SK-N-SH (cell line): Measurements from ENCODE around the gene TFEB. TPM values are rescaled to one million over a fixed set of nuclear protein-coding genes. Genes with fewer than 3 reads are reported as not detected.

Experiments
- CTCF ChIA-PET: fragments of 300-600, 350-600 bp; formaldehyde crosslinking; extraction: SDS; loops from one replicate; lab custom pipeline; 2021; lab: Yijun Ruan, JAX
- POLR2A ChIA-PET: fragments of 350-600 bp; sonication (Branson Sonifier 250); formaldehyde crosslinking; extraction: SDS; loops from one replicate; lab custom pipeline; 2020; ENCODE audit warnings: antibody characterized with exemption, inconsistent platforms; lab: Yijun Ruan, JAX
- DNase-seq: peaks from one replicate; pipeline ENCODE4 v3.0.0; 2012
- H2AFZ ChIP-seq: fragments of 200-600 bp; sonication (generic); 2 replicates; pipeline ENCODE4 v1.8.1; 2016; ENCODE audit warnings: antibody characterized with exemption, mild to moderate bottlenecking, low read depth
- H3F3A ChIP-seq: fragments of 200-600 bp; sonication (generic); replicated peaks from 2 replicates; pipeline ENCODE3; 2016; ENCODE audit warnings: antibody characterized with exemption, mild to moderate bottlenecking; ENCODE audit not compliant: insufficient read depth
- H3K27ac ChIP-seq, 2 experiments: fragments of 200-500 bp in 1 of 2; fragments of 200-600 bp in 1 of 2; sonication (Bioruptor generic) in 1 of 2; sonication (generic), shearing (Covaris generic) in 1 of 2; 2 replicates each; pipeline versions ENCODE4 v1.5.1 to v1.6.1; 2014 to 2016; ENCODE audit warnings: low read depth in 2 of 2, inconsistent platforms in 1 of 2, low read length in 1 of 2, mild to moderate bottlenecking in 1 of 2, mixed read lengths in 1 of 2
- H3K27me3 ChIP-seq: fragments of 200-600 bp; sonication (generic), shearing (Covaris generic); 2 replicates; pipeline ENCODE4 v1.6.1; 2016; ENCODE audit warnings: mixed run types; ENCODE audit not compliant: insufficient read depth
- H3K36me3 ChIP-seq, 2 experiments: fragments of 200-500 bp in 1 of 2; fragments of 200-600 bp in 1 of 2; sonication (Bioruptor generic) in 1 of 2; sonication (generic) in 1 of 2; replicated peaks in 1 of 2; 2 replicates each; pipeline versions ENCODE3 to v1.5.1; 2014 to 2016; ENCODE audit warnings: low read length in 1 of 2, mild to moderate bottlenecking in 1 of 2; ENCODE audit not compliant: insufficient read depth in 2 of 2, control insufficient read depth in 1 of 2
- H3K4me1 ChIP-seq, 2 experiments: fragments of 200-500 bp in 1 of 2; fragments of 200-600 bp in 1 of 2; sonication (Bioruptor generic) in 1 of 2; sonication (generic), shearing (Covaris generic) in 1 of 2; 2 replicates each; pipeline versions ENCODE4 v1.5.1 to v1.6.1; 2014 to 2016; ENCODE audit warnings: low read depth in 1 of 2, low read length in 1 of 2, mixed run types in 1 of 2; ENCODE audit not compliant: insufficient read depth in 2 of 2, control insufficient read depth in 1 of 2
- H3K4me2 ChIP-seq: fragments of 200-600 bp; sonication (generic), shearing (Covaris generic); 2 replicates; pipeline ENCODE4 v1.6.1; 2017; ENCODE audit warnings: mixed run types
- H3K4me3 ChIP-seq, 2 experiments: fragments of 200-500 bp in 1 of 2; fragments of 200-600 bp in 1 of 2; sonication (Bioruptor generic) in 1 of 2; sonication (generic), shearing (Covaris generic) in 1 of 2; 2 replicates each; pipeline versions ENCODE4 v1.5.1 to v1.8.1; 2014 to 2016; ENCODE audit warnings: low read depth in 2 of 2, inconsistent platforms in 1 of 2, low read length in 1 of 2, mild to moderate bottlenecking in 1 of 2, mixed read lengths in 1 of 2, moderate library complexity in 1 of 2
- H3K79me2 ChIP-seq: fragments of 200-600 bp; sonication (generic); 2 replicates; pipeline ENCODE4 v1.8.1; 2017; ENCODE audit warnings: mild to moderate bottlenecking; ENCODE audit not compliant: insufficient read depth
- H3K9ac ChIP-seq: fragments of 200-600 bp; sonication (generic); 2 replicates; pipeline ENCODE4 v1.6.1; 2017; ENCODE audit warnings: mixed run types
- H3K9me2 ChIP-seq: fragments of 200-600 bp; sonication (generic); 2 replicates; pipeline ENCODE4 v1.6.1; 2017; ENCODE audit warnings: mixed run types
- H3K9me3 ChIP-seq: fragments of 200-600 bp; sonication (generic); 2 replicates; pipeline ENCODE4 v1.6.1; 2017; ENCODE audit warnings: mixed run types, mild to moderate bottlenecking, moderate library complexity
- H4K20me1 ChIP-seq: fragments of 200-600 bp; sonication (generic); 2 replicates; pipeline ENCODE4 v1.6.1; 2017; ENCODE audit warnings: mild to moderate bottlenecking, mixed run types; ENCODE audit not compliant: insufficient read depth
- CHD2 ChIP-seq: fragments of 150-350 bp; IDR thresholded peaks from 2 replicates; pipeline ENCODE4 v1.6.1; 2018; ENCODE audit warnings: low read length; ENCODE audit not compliant: partially characterized antibody
- ELF1 ChIP-seq: IDR thresholded peaks from 2 replicates; pipeline ENCODE4 v1.4.0; 2012
- EZH2phosphoT487 ChIP-seq: fragments of 200-600 bp; sonication (generic); IDR thresholded peaks from 2 replicates; pipeline ENCODE4 v1.6.1; 2017; ENCODE audit warnings: low read depth, mixed run types, mild to moderate bottlenecking, antibody characterized with exemption, moderate library complexity, borderline replicate concordance
- FOXM1 ChIP-seq: IDR thresholded peaks from 2 replicates; pipeline ENCODE4 v1.4.0; 2012; ENCODE audit warnings: low read depth, mild to moderate bottlenecking
- GATA2 ChIP-seq: sonication (generic); formaldehyde crosslinking; IDR thresholded peaks from 2 replicates; pipeline ENCODE4 v1.5.0; 2020; ENCODE audit warnings: mild to moderate bottlenecking, missing genetic modification reagents
- JUND ChIP-seq: IDR thresholded peaks from 2 replicates; pipeline ENCODE4 v1.4.0; 2012
- MXI1 ChIP-seq: IDR thresholded peaks from 2 replicates; pipeline ENCODE4 v1.6.1; 2012; ENCODE audit warnings: mild to moderate bottlenecking, low read depth, low read length, improper control_type of control experiment
- POLR2AphosphoS5 ChIP-seq: IDR thresholded peaks from 2 replicates; pipeline ENCODE4 v1.6.1; 2012; ENCODE audit warnings: low read depth, low read length
- RAD21 ChIP-seq: IDR thresholded peaks from 2 replicates; pipeline ENCODE4 v1.6.1; 2012; ENCODE audit warnings: mild to moderate bottlenecking, low read length
- RCOR1 ChIP-seq: fragments of 150-350 bp; IDR thresholded peaks from 2 replicates; pipeline ENCODE4 v1.6.1; 2017; ENCODE audit warnings: antibody characterized with exemption, low read length
- RXRA ChIP-seq: IDR thresholded peaks from 2 replicates; pipeline ENCODE4 v1.4.0; 2012; ENCODE audit warnings: low read depth, mild to moderate bottlenecking, borderline replicate concordance
- TEAD4 ChIP-seq: IDR thresholded peaks from 2 replicates; pipeline ENCODE4 v1.4.0; 2012; ENCODE audit warnings: mild to moderate bottlenecking, borderline replicate concordance; ENCODE audit not compliant: insufficient read depth
- WGBS: methylation state at CpG from one replicate; pipeline ENCODE4 v1.1.6; 2017; ENCODE audit warnings: low lambda C conversion rate; 5-methylcytosine and 5-hydroxymethylcytosine counted together
- polyA plus RNA-seq, 3 experiments: library from polyadenylated mRNA; depleted of rRNA; stranded (reverse); fragments of >200 nt; gene quantifications; 2 replicates each; pipeline ENCODE4 v1.2.3, GENCODE V29; 2012
- TF ChIP-seq, protein P1 (sequence below): IDR thresholded peaks from 2 replicates; pipeline ENCODE4 v1.4.0; 2012; ENCODE audit warnings: low read depth, borderline replicate concordance
- TF ChIP-seq, protein P2 (sequence below): fragments of 200-600 bp; sonication (generic); IDR thresholded peaks from 2 replicates; pipeline ENCODE4 v1.6.1; 2017; ENCODE audit warnings: antibody characterized with exemption, mild to moderate bottlenecking, moderate library complexity
- TF ChIP-seq, protein P3 (sequence below): fragments of 150-350 bp; IDR thresholded peaks from 2 replicates; pipeline ENCODE4 v1.6.1; 2017; ENCODE audit warnings: antibody characterized with exemption, low read length, low read depth, borderline replicate concordance
- TF ChIP-seq, protein P4 (sequence below): fragments of 150-350 bp; IDR thresholded peaks from 2 replicates; pipeline ENCODE4 v1.6.1; 2016; ENCODE audit warnings: mild to moderate bottlenecking, low read depth, low read length

Gene TFEB
- polyA plus RNA-seq, 1 of the 3 experiments (the other 2 are of a cell fraction), result 6.2 TPM

DNA sequence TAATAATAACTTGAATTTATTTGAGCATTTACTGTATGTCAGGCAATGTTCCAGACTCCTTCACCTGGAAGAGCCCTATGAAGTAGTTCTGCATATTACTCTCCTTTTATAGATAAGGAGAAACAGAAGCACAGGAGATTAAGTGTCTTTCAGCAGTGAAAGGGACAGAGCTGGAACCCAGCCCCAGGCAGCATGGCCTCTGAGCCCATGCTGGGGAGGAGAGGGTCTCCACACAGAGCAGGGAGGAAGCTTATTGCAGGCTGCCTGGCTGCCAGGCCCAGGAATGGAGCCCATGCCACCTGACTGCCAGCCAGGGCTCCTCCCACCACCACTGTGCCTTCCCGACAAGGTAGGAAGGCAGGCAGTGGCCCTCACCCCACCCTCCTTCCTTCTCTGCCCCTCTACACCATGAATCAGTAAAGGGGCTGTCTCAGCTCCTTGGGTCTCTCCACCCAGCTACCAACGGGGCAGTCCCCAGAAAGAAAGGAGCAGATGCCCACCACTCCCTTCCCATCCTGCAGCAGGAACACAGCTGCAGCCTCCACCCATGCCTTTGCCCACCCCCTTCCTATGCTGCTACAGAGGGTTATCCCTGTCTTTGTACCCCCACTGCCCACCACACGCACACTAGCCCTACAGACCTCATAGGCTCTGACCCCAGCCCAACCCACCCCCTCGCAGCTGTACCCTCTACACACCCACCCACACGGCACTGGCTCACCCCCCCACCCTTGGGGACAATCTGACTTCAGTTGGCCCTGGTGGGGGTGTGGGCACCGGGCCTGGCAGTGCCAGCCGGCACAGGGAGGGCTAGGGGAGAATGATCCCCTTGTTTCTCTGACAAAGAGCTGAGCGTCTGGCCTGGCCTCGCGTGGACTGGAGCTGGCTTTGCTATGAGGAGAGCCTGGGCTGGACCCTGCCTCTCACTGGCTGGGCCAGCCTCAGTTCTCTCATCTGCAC, 41.8 kb downstream of the TFEB start:
- ChIA-PET POLR2A (interaction anchor here (1.0 kb wide), 1 partner anchor 41 kb away, joined by 3 read pairs; no protein-coding TSS in a partner anchor), CTCF (interaction anchor here (0.6 to 19.4 kb wide), 7 partner anchors 9 to 324 kb away, joined by 3 to 504 read pairs (median 9); no protein-coding TSS in a partner anchor)
- H3K79me2 ChIP-seq, result no peaks in the 10 kb centered on the region
- no peaks in the 10 kb centered on the region for H3K9me3 ChIP-seq
- H3F3A ChIP-seq, result peaks cover 21% of the 10 kb centered on the region
- TF ChIP-seq, protein P1, sequence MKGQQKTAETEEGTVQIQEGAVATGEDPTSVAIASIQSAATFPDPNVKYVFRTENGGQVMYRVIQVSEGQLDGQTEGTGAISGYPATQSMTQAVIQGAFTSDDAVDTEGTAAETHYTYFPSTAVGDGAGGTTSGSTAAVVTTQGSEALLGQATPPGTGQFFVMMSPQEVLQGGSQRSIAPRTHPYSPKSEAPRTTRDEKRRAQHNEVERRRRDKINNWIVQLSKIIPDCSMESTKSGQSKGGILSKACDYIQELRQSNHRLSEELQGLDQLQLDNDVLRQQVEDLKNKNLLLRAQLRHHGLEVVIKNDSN, result no peak
- TF ChIP-seq, protein P2, sequence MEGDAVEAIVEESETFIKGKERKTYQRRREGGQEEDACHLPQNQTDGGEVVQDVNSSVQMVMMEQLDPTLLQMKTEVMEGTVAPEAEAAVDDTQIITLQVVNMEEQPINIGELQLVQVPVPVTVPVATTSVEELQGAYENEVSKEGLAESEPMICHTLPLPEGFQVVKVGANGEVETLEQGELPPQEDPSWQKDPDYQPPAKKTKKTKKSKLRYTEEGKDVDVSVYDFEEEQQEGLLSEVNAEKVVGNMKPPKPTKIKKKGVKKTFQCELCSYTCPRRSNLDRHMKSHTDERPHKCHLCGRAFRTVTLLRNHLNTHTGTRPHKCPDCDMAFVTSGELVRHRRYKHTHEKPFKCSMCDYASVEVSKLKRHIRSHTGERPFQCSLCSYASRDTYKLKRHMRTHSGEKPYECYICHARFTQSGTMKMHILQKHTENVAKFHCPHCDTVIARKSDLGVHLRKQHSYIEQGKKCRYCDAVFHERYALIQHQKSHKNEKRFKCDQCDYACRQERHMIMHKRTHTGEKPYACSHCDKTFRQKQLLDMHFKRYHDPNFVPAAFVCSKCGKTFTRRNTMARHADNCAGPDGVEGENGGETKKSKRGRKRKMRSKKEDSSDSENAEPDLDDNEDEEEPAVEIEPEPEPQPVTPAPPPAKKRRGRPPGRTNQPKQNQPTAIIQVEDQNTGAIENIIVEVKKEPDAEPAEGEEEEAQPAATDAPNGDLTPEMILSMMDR, result no peak
- no peak for TF ChIP-seq EZH2phosphoT487
- TF ChIP-seq, protein P3, sequence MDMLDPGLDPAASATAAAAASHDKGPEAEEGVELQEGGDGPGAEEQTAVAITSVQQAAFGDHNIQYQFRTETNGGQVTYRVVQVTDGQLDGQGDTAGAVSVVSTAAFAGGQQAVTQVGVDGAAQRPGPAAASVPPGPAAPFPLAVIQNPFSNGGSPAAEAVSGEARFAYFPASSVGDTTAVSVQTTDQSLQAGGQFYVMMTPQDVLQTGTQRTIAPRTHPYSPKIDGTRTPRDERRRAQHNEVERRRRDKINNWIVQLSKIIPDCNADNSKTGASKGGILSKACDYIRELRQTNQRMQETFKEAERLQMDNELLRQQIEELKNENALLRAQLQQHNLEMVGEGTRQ, result no peak
- TF ChIP-seq ELF1, result no peak
- TF ChIP-seq MXI1, result no peak
- no peak for TF ChIP-seq RCOR1
- no peak for TF ChIP-seq FOXM1
- TF ChIP-seq, protein P4, sequence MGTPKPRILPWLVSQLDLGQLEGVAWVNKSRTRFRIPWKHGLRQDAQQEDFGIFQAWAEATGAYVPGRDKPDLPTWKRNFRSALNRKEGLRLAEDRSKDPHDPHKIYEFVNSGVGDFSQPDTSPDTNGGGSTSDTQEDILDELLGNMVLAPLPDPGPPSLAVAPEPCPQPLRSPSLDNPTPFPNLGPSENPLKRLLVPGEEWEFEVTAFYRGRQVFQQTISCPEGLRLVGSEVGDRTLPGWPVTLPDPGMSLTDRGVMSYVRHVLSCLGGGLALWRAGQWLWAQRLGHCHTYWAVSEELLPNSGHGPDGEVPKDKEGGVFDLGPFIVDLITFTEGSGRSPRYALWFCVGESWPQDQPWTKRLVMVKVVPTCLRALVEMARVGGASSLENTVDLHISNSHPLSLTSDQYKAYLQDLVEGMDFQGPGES, result no peak
- TF ChIP-seq JUND, result no peak
- TF ChIP-seq TEAD4, result no peak
- no peak for TF ChIP-seq RAD21
- no peak for TF ChIP-seq POLR2AphosphoS5
- TF ChIP-seq GATA2 (CRISPR knock-in tag), result no peak
- no peak for TF ChIP-seq RXRA
- TF ChIP-seq CHD2, result no peak
- H3K4me3 ChIP-seq, result no peak overlapping the region
- H3K36me3 ChIP-seq, result peaks cover 0 to 6% of the 10 kb centered on the region in 2 experiments
- no peaks in the 10 kb centered on the region for H3K27me3 ChIP-seq
- 91% methylated on average over 6 of the region's 10 CpGs for whole genome bisulfite sequencing
- H4K20me1 ChIP-seq, result no peaks in the 10 kb centered on the region
- no peak overlapping the region for H3K27ac ChIP-seq
- H3K4me1 ChIP-seq, result peaks cover 12 to 24% of the 10 kb centered on the region in 2 experiments
- no peak overlapping the region for H2AFZ ChIP-seq
- no peak overlapping the region for H3K9ac ChIP-seq
- H3K9me2 ChIP-seq, result no peaks in the 10 kb centered on the region
- no peak for DNase-seq
- no peak overlapping the region for H3K4me2 ChIP-seq
